Tibial artery (tissue), 4 donors: ENCODE data around the gene SETBP1.
A peak's percentile ranks its signal among the peaks of the same experiment; 100 is the strongest.

ENCODE experiments used
- DNase-seq, 2 donors: peaks; one replicate each; pipeline ENCODE4 v3.0.0-alpha.2; 2019
- H3K27ac ChIP-seq, 2 donors: fragments of 200-600 bp; sonication (generic) in 1 of 2; 1 replicate in 1 of 2; 2 replicates in 1 of 2; pipeline ENCODE4 v1.5.1; 2018 to 2019; ENCODE audit warnings: mild to moderate bottlenecking in 1 of 2
- H3K27me3 ChIP-seq, 2 donors: fragments of 200-600 bp; sonication (generic) in 1 of 2; one replicate each; pipeline versions ENCODE4 v1.5.1 to v1.6.0; 2016 to 2019
- H3K36me3 ChIP-seq, 3 donors: fragments of 200-600 bp; sonication (generic) in 2 of 3; one replicate each; pipeline ENCODE4 v1.5.1; 2016 to 2019; ENCODE audit warnings: mild to moderate bottlenecking in 2 of 3
- H3K4me1 ChIP-seq, 4 donors: fragments of 200-600 bp; sonication (generic) in 2 of 4; 1 replicate in 3 of 4; 2 replicates in 1 of 4; pipeline ENCODE4 v1.5.1; 2016 to 2019
- H3K4me3 ChIP-seq, 2 donors: fragments of 200-600 bp; sonication (generic) in 1 of 2; 1 replicate in 1 of 2; 2 replicates in 1 of 2; pipeline ENCODE4 v1.5.1; 2018 to 2019; ENCODE audit warnings: mild to moderate bottlenecking in 2 of 2
- H3K9me3 ChIP-seq, 3 donors: fragments of 200-600 bp; sonication (generic) in 1 of 3; one replicate each; pipeline ENCODE4 v1.5.1; 2016 to 2019
- CTCF ChIP-seq, 2 experiments: fragments of 200-600 bp in 1 of 2; fragments of 450-650 bp in 1 of 2; IDR thresholded peaks; one replicate each; pipeline ENCODE4 v1.5.1; 2017 to 2019; ENCODE audit warnings: antibody characterized with exemption in 2 of 2, mild to moderate bottlenecking in 1 of 2, moderate library complexity in 1 of 2
- intact Hi-C: fragments of 100-400 bp; cut with DNase I; formaldehyde crosslinking; loops from one replicate; pipeline ENCODE4 v1.15.0; 2023; ENCODE audit warnings: low total_unique reads

SETBP1 gene

GRCh38 chr18:44725300-44726058, 44.8 kb downstream of the SETBP1 start:
- Histone ChIP-seq H3K36me3 (peaks cover 0 to 1% (median 0%) of the 10 kb centered on the region in 3 donors), H3K27ac (peak overlapping the region; percentile 70 to 75), H3K9me3 (no peaks in the 10 kb centered on the region), H3K4me1 (peaks cover 0 to 54% (median 31%) of the 10 kb centered on the region in 4 donors), H3K4me3 (peak overlapping the region; percentile 5 to 11), H3K27me3 (no peaks in the 10 kb centered on the region)
- no peak for TF ChIP-seq CTCF (IDR thresholded peaks at IDR 0.05)
- peak in 1 of 2 donors; percentile 49 for DNase-seq
- intact Hi-C loops, result no loop called here

GRCh38 chr18:44726059-44726421, 45.4 kb downstream of the SETBP1 start:
- Histone ChIP-seq H3K36me3 (no peaks in the 10 kb centered on the region), H3K4me3 (peak overlapping the region; percentile 5 to 11), H3K4me1 (peaks cover 0 to 60% (median 31%) of the 10 kb centered on the region in 4 donors), H3K9me3 (no peaks in the 10 kb centered on the region), H3K27ac (peak overlapping the region; percentile 70 to 75), H3K27me3 (no peaks in the 10 kb centered on the region)
- intact Hi-C loops, result no loop called here
- TF ChIP-seq CTCF (IDR thresholded peaks at IDR 0.05), result no peak
- no peak for DNase-seq

GRCh38 chr18:44727291-44727690, 46.6 kb downstream of the SETBP1 start:
- peaks cover 0 to 67% (median 31%) of the 10 kb centered on the region in 4 donors for H3K4me1 ChIP-seq
- intact Hi-C loops, result no loop called here
- H3K27ac ChIP-seq, result no peak overlapping the region
- no peaks in the 10 kb centered on the region for H3K36me3 ChIP-seq
- no peak for DNase-seq
- no peaks in the 10 kb centered on the region for H3K27me3 ChIP-seq
- H3K9me3 ChIP-seq, result no peaks in the 10 kb centered on the region
- no peak overlapping the region for H3K4me3 ChIP-seq
- TF ChIP-seq CTCF (IDR thresholded peaks at IDR 0.05), result no peak

GRCh38 chr18:44729631-44730101, 49.0 kb downstream of the SETBP1 start:
- H3K9me3 ChIP-seq, result no peaks in the 10 kb centered on the region
- no peak for TF ChIP-seq CTCF (IDR thresholded peaks at IDR 0.05)
- no peaks in the 10 kb centered on the region for H3K27me3 ChIP-seq
- intact Hi-C loops, result no loop called here
- no peak overlapping the region for H3K27ac ChIP-seq
- H3K4me1 ChIP-seq, result peaks cover 0 to 75% (median 27%) of the 10 kb centered on the region in 4 donors
- DNase-seq, result no peak
- H3K36me3 ChIP-seq, result no peaks in the 10 kb centered on the region
- no peak overlapping the region for H3K4me3 ChIP-seq

GRCh38 chr18:44730803-44731529, 50.3 kb downstream of the SETBP1 start:
- TF ChIP-seq CTCF (IDR thresholded peaks at IDR 0.05), result no peak
- Histone ChIP-seq H3K9me3 (no peaks in the 10 kb centered on the region), H3K27me3 (no peaks in the 10 kb centered on the region), H3K36me3 (no peaks in the 10 kb centered on the region), H3K4me1 (peaks cover 0 to 63% (median 14%) of the 10 kb centered on the region in 4 donors), H3K4me3 (no peak overlapping the region), H3K27ac (no peak overlapping the region)
- intact Hi-C loops, result no loop called here
- no peak for DNase-seq
